ENCODE measurements around the gene RITA1. TPM values are rescaled to one million over a fixed set of nuclear protein-coding genes. Genes with fewer than 3 reads are reported as not detected.

RITA1 gene
- total RNA-seq, 1 donor = 27.6 TPM

GRCh38 chr12:113184900-113185179, 681 bp upstream of the RITA1 start:
- peak overlapping the region; percentile 92 for H3K4me3 ChIP-seq (ENCODE audit: low read depth, low read length)
- peak; percentile 91 for DNase-seq (ENCODE audit: low read depth)

GRCh38 chr12:113186033-113186365, 478 bp downstream of the RITA1 start:
- peak overlapping the region; percentile 92 for H3K4me3 ChIP-seq (ENCODE audit: low read depth, low read length)
- peak; percentile 42 for DNase-seq (ENCODE audit: low read depth)
- TF ChIP-seq, protein P1, sequence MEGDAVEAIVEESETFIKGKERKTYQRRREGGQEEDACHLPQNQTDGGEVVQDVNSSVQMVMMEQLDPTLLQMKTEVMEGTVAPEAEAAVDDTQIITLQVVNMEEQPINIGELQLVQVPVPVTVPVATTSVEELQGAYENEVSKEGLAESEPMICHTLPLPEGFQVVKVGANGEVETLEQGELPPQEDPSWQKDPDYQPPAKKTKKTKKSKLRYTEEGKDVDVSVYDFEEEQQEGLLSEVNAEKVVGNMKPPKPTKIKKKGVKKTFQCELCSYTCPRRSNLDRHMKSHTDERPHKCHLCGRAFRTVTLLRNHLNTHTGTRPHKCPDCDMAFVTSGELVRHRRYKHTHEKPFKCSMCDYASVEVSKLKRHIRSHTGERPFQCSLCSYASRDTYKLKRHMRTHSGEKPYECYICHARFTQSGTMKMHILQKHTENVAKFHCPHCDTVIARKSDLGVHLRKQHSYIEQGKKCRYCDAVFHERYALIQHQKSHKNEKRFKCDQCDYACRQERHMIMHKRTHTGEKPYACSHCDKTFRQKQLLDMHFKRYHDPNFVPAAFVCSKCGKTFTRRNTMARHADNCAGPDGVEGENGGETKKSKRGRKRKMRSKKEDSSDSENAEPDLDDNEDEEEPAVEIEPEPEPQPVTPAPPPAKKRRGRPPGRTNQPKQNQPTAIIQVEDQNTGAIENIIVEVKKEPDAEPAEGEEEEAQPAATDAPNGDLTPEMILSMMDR (IDR thresholded peaks at IDR 0.05; ENCODE audit: insufficient read depth, low read depth, low read length) = no peak

More at GRCh38 chr12:113184900-113185179, 681 bp upstream of the RITA1 start:
- TF ChIP-seq, protein P1 (IDR thresholded peaks at IDR 0.05; ENCODE audit: insufficient read depth, low read depth, low read length) = no peak

GRCh38 chr12:113186666-113187325, 1.3 kb downstream of the RITA1 start:
- DNase-seq (ENCODE audit: low read depth) = no peak
- TF ChIP-seq, protein P1 (IDR thresholded peaks at IDR 0.05; ENCODE audit: insufficient read depth, low read depth, low read length) = no peak
- H3K4me3 ChIP-seq (ENCODE audit: low read depth, low read length) = peak overlapping the region; percentile 92

- no peak for DNase-seq (ENCODE audit: low read depth)
- H3K4me3 ChIP-seq (ENCODE audit: low read depth, low read length) = no peak overlapping the region
- TF ChIP-seq, protein P1 (IDR thresholded peaks at IDR 0.05; ENCODE audit: insufficient read depth, low read depth, low read length) = no peak
Observed at GRCh38 chr12:113189361-113189760, 3.8 kb downstream of the RITA1 start.

GRCh38 chr12:113190761-113191160, 5.2 kb downstream of the RITA1 start:
- TF ChIP-seq, protein P1 (IDR thresholded peaks at IDR 0.05; ENCODE audit: insufficient read depth, low read depth, low read length) = no peak
- no peak overlapping the region for H3K4me3 ChIP-seq (ENCODE audit: low read depth, low read length)
- peak; percentile 60 for DNase-seq (ENCODE audit: low read depth)

DNA sequence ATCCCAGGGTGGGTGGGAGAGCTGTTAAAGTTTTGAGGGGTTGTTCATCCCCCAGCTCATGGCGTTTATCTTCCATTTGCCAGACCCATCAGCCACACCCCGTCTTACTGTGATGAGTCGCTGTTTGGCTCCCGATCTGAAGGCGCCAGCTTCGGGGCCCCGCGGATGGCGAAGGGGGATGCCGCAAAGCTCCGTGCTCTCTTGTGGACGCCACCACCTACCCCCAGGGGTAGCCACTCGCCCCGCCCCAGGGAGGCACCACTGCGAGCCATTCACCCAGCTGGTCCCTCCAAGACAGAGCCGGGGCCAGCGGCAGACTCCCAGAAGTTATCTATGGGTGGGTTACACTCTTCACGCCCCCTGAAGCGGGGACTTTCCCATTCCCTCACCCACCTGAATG, 5.7 kb downstream of the RITA1 start:
- TF ChIP-seq, protein P1 (IDR thresholded peaks at IDR 0.05; ENCODE audit: insufficient read depth, low read depth, low read length) = no peak
- no peak overlapping the region for H3K4me3 ChIP-seq (ENCODE audit: low read depth, low read length)
- DNase-seq (ENCODE audit: low read depth) = no peak

DNA sequence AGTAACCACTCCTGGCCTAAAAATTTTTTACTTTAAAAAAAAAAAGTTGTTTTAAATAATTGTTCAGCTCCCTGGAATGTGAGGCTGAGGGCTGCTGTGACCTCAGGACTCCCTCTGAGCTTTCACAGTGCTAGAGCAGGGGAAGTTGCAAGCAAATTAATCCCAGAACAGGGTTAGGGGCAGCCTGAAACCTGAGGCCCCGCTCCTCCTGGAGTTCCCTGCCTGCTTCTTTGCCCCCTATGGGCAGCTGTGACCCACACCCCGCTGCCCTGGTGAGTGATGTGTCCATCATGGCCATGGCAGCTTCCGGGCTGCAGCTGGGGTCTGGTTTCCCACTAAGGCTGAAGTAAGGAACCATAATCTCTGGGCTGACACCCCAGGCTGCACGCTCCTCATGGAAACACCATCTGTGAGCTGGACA, 9.5 kb downstream of the RITA1 start:
- DNase-seq (ENCODE audit: low read depth) = peak; percentile 74
- TF ChIP-seq, protein P1 (IDR thresholded peaks at IDR 0.05; ENCODE audit: insufficient read depth, low read depth, low read length) = no peak
- H3K4me3 ChIP-seq (ENCODE audit: low read depth, low read length) = no peak overlapping the region
